Measurements from ENCODE around the gene SYNM.

GRCh38 chr15:99095626-99096025 is 9.3 kb upstream of the SYNM start:
- TF ChIP-seq CTCF (IDR thresholded peaks at IDR 0.05) (no peak), EP300 (IDR thresholded peaks at IDR 0.05) (no peak), POLR2A (IDR thresholded peaks at IDR 0.05) (no peak)
